HTR-8/SVneo (cell line): ENCODE data around the gene PNKP.
A peak's percentile ranks its signal among the peaks of the same experiment; 100 is the strongest.

Source experiments
- DNase-seq: peaks from one replicate; pipeline ENCODE4 v3.0.0; 2011; ENCODE audit warnings: low spot score, mixed read lengths; ENCODE audit not compliant: insufficient read length
- FAIRE-seq: peaks from 2 replicates; lab custom pipeline; 2011; peaks lifted over from hg19 to GRCh38; lab: Jason Lieb, UNC

The PNKP gene

GRCh38 chr19:49877020-49877878 lies 9.9 kb upstream of the PNKP start, which contains the start of the genes AKT1S1 and TBC1D17:
AKT1S1 (minus strand) TSS chr19:49877355; CDS start chr19:49873295, 4,060 bp downstream.
TBC1D17 (plus strand) TSS chr19:49877702; CDS start chr19:49877724, 22 bp downstream.
- DNase-seq (peak; percentile 97), FAIRE-seq (peak; percentile 98)

- FAIRE-seq: peak; percentile 96
- DNase-seq: peak; percentile 68
Observed at GRCh38 chr19:49876422-49877019, 9.1 kb upstream of the PNKP start.

GRCh38 chr19:49875857-49876421 lies 8.6 kb upstream of the PNKP start:
- DNase-seq (peak; percentile 74), FAIRE-seq (no peak)

- FAIRE-seq: no peak
- DNase-seq: no peak
Observed at GRCh38 chr19:49875177-49875576, 7.8 kb upstream of the PNKP start.

- FAIRE-seq (no peak), DNase-seq (no peak)
Observed at GRCh38 chr19:49874503-49875157, 7.3 kb upstream of the PNKP start.

GRCh38 chr19:49873834-49874233 lies 6.5 kb upstream of the PNKP start:
- FAIRE-seq (no peak), DNase-seq (no peak)

- no peak for FAIRE-seq
- DNase-seq: no peak
Observed at GRCh38 chr19:49873129-49873521, 5.7 kb upstream of the PNKP start.

- DNase-seq (no peak), FAIRE-seq (no peak)
Observed at GRCh38 chr19:49872245-49873128, 5.1 kb upstream of the PNKP start.

- no peak for FAIRE-seq
Observed at GRCh38 chr19:49871349-49871985, 4.1 kb upstream of the PNKP start.

GRCh38 chr19:49870309-49870901 lies 3.0 kb upstream of the PNKP start:
- FAIRE-seq: no peak
- DNase-seq: no peak

More at GRCh38 chr19:49871349-49871985, 4.1 kb upstream of the PNKP start:
- DNase-seq: no peak

- FAIRE-seq: peak; percentile 89
- DNase-seq: peak; percentile 95
Observed at GRCh38 chr19:49869484-49870308, 2.3 kb upstream of the PNKP start.

GRCh38 chr19:49869009-49869483 lies 1.7 kb upstream of the PNKP start:
- DNase-seq: peak; percentile 57
- FAIRE-seq: peak; percentile 28

- FAIRE-seq: peak; percentile 31
- DNase-seq: no peak
Observed at GRCh38 chr19:49864890-49865289, 2.5 kb downstream of the PNKP start.

GRCh38 chr19:49863935-49864320 lies 3.4 kb downstream of the PNKP start:
- DNase-seq (no peak), FAIRE-seq (no peak)

- DNase-seq: no peak
- no peak for FAIRE-seq
Observed at GRCh38 chr19:49863254-49863934, 4.0 kb downstream of the PNKP start.

- DNase-seq (no peak), FAIRE-seq (no peak)
Observed at GRCh38 chr19:49862391-49863253, 4.8 kb downstream of the PNKP start.
